HepG2 (cell line): Measurements from ENCODE around the gene TMEM150C. TPM values are rescaled to one million over a fixed set of nuclear protein-coding genes. Genes with fewer than 3 reads are reported as not detected.

Experiments used
- ATAC-seq: fragments of 200-7000 bp; cut with Tn5 transposase; 3 replicates; pipeline ENCODE4 v1.9.1; 2020; ENCODE audit warnings: mild to moderate bottlenecking, moderate library complexity
- BruUV-seq: library from RNA; stranded (reverse); fragments of 400-500 nt; replicated peaks from 2 replicates; lab custom pipeline; 2021; lab: Mats Ljungman, UMichigan
- CTCF ChIA-PET: fragments of 300-600 bp; formaldehyde crosslinking; extraction: SDS; loops from one replicate; lab custom pipeline; 2021; ENCODE audit warnings: low total read pairs, inconsistent platforms, low intra/inter-chr PET ratio; lab: Yijun Ruan, JAX
- POLR2A ChIA-PET: fragments of 350-600 bp; sonication (Branson Sonifier 250); formaldehyde crosslinking; loops from one replicate; lab custom pipeline; 2020; ENCODE audit warnings: antibody characterized with exemption, inconsistent platforms; lab: Yijun Ruan, JAX
- DNase-seq: peaks from one replicate; pipeline ENCODE4 v3.0.0-alpha.2; 2015; ENCODE audit warnings: low spot score
- FAIRE-seq: peaks from 3 replicates; lab custom pipeline; 2011; peaks lifted over from hg19 to GRCh38; lab: Jason Lieb, UNC
- H2AFZ ChIP-seq: one replicate; pipeline ENCODE4 v1.6.1; 2011; ENCODE audit warnings: low read length, inconsistent platforms
- H3K27ac ChIP-seq: fragments of 300-600 bp; 3 replicates; pipeline ENCODE4 v1.8.0; 2011; ENCODE audit warnings: mixed run types, mild to moderate bottlenecking, mixed read lengths, low read length, inconsistent platforms; ENCODE audit not compliant: insufficient read depth; ENCODE audit errors: extremely low read length
- H3K27me3 ChIP-seq, 2 experiments: fragments of 200-600 bp in 1 of 2; 2 replicates in 1 of 2; 3 replicates in 1 of 2; pipeline versions ENCODE4 v1.6.0 to v1.8.0; 2011; ENCODE audit warnings: low read length in 2 of 2, mild to moderate bottlenecking in 2 of 2, moderate library complexity in 2 of 2, inconsistent platforms in 1 of 2; ENCODE audit not compliant: insufficient read depth in 2 of 2, control insufficient read depth in 1 of 2
- H3K36me3 ChIP-seq, 2 experiments: fragments of 200-600 bp in 1 of 2; replicated peaks in 1 of 2; 2 replicates in 1 of 2; 3 replicates in 1 of 2; pipeline versions ENCODE4 v1.5.1 to v1.8.0; 2011; ENCODE audit warnings: low read length in 2 of 2, inconsistent platforms in 1 of 2; ENCODE audit not compliant: insufficient read depth in 2 of 2, control insufficient read depth in 1 of 2
- H3K4me1 ChIP-seq: 2 replicates; pipeline ENCODE4 v1.5.1; 2012; ENCODE audit warnings: low read length, inconsistent platforms; ENCODE audit not compliant: insufficient read depth
- H3K4me2 ChIP-seq: 2 replicates; pipeline ENCODE4 v1.6.0; 2011; ENCODE audit warnings: low read depth, low read length, inconsistent platforms
- H3K4me3 ChIP-seq, 3 experiments: fragments of 200-600 bp in 1 of 3; sonication (generic), shearing (Covaris generic) in 1 of 3; replicated peaks in 1 of 3; 2 replicates each; pipeline ENCODE4 v1.5.1; 2011 to 2016; ENCODE audit warnings: low read length in 3 of 3, inconsistent platforms in 2 of 3, low read depth in 2 of 3, mild to moderate bottlenecking in 2 of 3, control low read depth in 1 of 3, mixed read lengths in 1 of 3; ENCODE audit not compliant: insufficient read depth in 1 of 3
- H3K79me2 ChIP-seq: one replicate; pipeline ENCODE4 v1.6.1; 2011; ENCODE audit warnings: low read length, inconsistent platforms; ENCODE audit not compliant: insufficient read depth
- H3K9ac ChIP-seq: 2 replicates; pipeline ENCODE4 v1.6.0; 2011; ENCODE audit warnings: mild to moderate bottlenecking, low read depth, low read length, inconsistent platforms; ENCODE audit not compliant: insufficient read depth
- H3K9me3 ChIP-seq: 2 replicates; pipeline ENCODE4 v1.5.1; 2012; ENCODE audit warnings: mild to moderate bottlenecking, low read length
- H4K20me1 ChIP-seq: 2 replicates; pipeline ENCODE4 v1.6.0; 2011; ENCODE audit warnings: inconsistent platforms, mild to moderate bottlenecking, low read length, moderate library complexity; ENCODE audit not compliant: insufficient read depth
- HOXA3 ChIP-seq: sonication (generic); formaldehyde crosslinking; IDR thresholded peaks from 2 replicates; pipeline ENCODE4 v1.5.0; 2020; ENCODE audit warnings: missing genetic modification reagents
- JARID2 ChIP-seq: sonication (generic); formaldehyde crosslinking; IDR thresholded peaks from 2 replicates; pipeline ENCODE4 v1.8.1; 2023; ENCODE audit warnings: missing genetic modification reagents, inconsistent platforms; ENCODE audit not compliant: insufficient replicate concordance
- SOX13 ChIP-seq, 3 experiments: fragments of 450-650 bp in 1 of 3; sonication (generic) in 1 of 3; formaldehyde crosslinking in 1 of 3; IDR thresholded peaks in 2 of 3; conservative IDR thresholded peaks in 1 of 3; 2 replicates each; pipeline versions ENCODE4 v1.5.0 to v1.6.1; 2016 to 2020; ENCODE audit warnings: antibody characterized with exemption in 1 of 3, mild to moderate bottlenecking in 1 of 3, missing compliant biosample characterization in 1 of 3, missing genetic modification reagents in 1 of 3, moderate library complexity in 1 of 3
- SOX5 ChIP-seq: IDR thresholded peaks from 2 replicates; pipeline ENCODE4 v1.6.1; 2016; ENCODE audit warnings: borderline replicate concordance
- ZNF235 ChIP-seq: sonication (generic); formaldehyde crosslinking; IDR thresholded peaks from 2 replicates; pipeline ENCODE4 v1.8.1; 2023; ENCODE audit warnings: mild to moderate bottlenecking, missing genetic modification reagents, borderline replicate concordance
- ZNF354B ChIP-seq: sonication (generic); formaldehyde crosslinking; IDR thresholded peaks from 2 replicates; pipeline ENCODE4 v1.8.0; 2022; ENCODE audit warnings: mild to moderate bottlenecking, missing genetic modification reagents
- ZNF563 ChIP-seq: sonication (generic); formaldehyde crosslinking; IDR thresholded peaks from 2 replicates; pipeline ENCODE4 v1.8.0; 2022; ENCODE audit warnings: mild to moderate bottlenecking, moderate library complexity, missing genetic modification reagents
- ZSCAN12 ChIP-seq: sonication (generic); formaldehyde crosslinking; IDR thresholded peaks from 2 replicates; pipeline ENCODE4 v1.9.0; 2021; ENCODE audit warnings: mild to moderate bottlenecking, missing genetic modification reagents
- WGBS: methylation state at CpG from one replicate; pipeline ENCODE4 v1.1.6; 2017; ENCODE audit warnings: low lambda C conversion rate; 5-methylcytosine and 5-hydroxymethylcytosine counted together
- in situ Hi-C: cut with HindIII; loops from 2 replicates; pipeline ENCODE4 v1.10.0; 2017; ENCODE audit warnings: low pct_unique_long_range_greater_than_20kb; ENCODE audit not compliant: extremely low pct_ligation_motif_present
- intact Hi-C: fragments of 100-400 bp; cut with micrococcal nuclease; formaldehyde crosslinking; loops from one replicate; pipeline ENCODE4 v1.10.0; 2022; ENCODE audit not compliant: unreplicated experiment
- polyA plus RNA-seq, 8 experiments: library from polyadenylated mRNA; depleted of rRNA in 3 of 8; stranded (reverse) in 7 of 8; unstranded in 1 of 8; fragments of >200 nt; fragmentation: Illumina TruSeq in 4 of 8; extraction: Trizol in 4 of 8; gene quantifications; 2 replicates each; pipeline versions ENCODE4 v1.2.1 to v1.2.3, GENCODE V29; 2011 to 2016; ENCODE audit warnings: low read depth in 4 of 8, missing spikeins in 1 of 8, mixed read lengths in 1 of 8; ENCODE audit not compliant: insufficient read depth in 1 of 8
- total RNA-seq, 5 experiments: library from RNA; depleted of rRNA; stranded (reverse); fragments of >200 nt; fragmentation: Illumina TruSeq; extraction: Trizol; gene quantifications; 2 replicates each; pipeline ENCODE4 v1.2.3, GENCODE V29; 2016; ENCODE audit warnings: low read depth in 1 of 5

Gene TMEM150C
- total and polyA plus RNA-seq, 2 of the 13 experiments (the other 11 are each of a cell fraction or from before 2014, with no cell fraction given): 0.33 to 0.42 TPM

DNA sequence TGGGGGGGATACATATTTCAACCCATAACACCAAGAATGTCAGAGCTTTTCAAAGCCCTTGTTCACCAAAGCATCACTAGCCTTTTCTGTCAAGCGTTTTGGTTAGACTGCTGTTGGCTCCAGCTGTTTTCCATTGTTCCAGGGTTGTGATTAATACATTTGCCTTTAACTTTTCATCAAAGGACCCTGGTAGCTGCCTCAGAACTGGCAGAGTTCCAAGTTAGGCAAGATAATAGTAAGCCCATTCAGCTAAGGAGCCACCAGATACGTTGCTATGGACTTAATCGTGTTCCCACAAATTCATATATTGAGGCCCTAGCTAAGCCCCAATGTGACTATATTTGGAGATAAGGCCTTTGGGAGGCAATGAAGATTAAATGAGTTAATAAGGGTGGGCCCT lies 94.3 kb downstream of the TMEM150C start:
- Histone ChIP-seq H3K27me3 (no peaks in the 10 kb centered on the region), H3K4me2 (no peak overlapping the region), H2AFZ (no peak overlapping the region), H3K36me3 (no peaks in the 10 kb centered on the region; a peak in 1 of 5 replicates), H3K4me1 (peaks cover 13% of the 10 kb centered on the region), H3K9me3 (no peaks in the 10 kb centered on the region), H3K4me3 (no peak overlapping the region), H4K20me1 (no peaks in the 10 kb centered on the region), H3K79me2 (no peaks in the 10 kb centered on the region), H3K9ac (no peak overlapping the region), H3K27ac (no peak overlapping the region)
- no peak for FAIRE-seq
- ATAC-seq: peak; percentile 28
- TF ChIP-seq SOX5 (CRISPR knock-in tag): peak; percentile 11; the same call in 1 of the 2 replicates
- no peak for TF ChIP-seq JARID2
- no peak for TF ChIP-seq SOX13 (IDR thresholded peaks at IDR 0.05)
- TF ChIP-seq SOX13 (CRISPR knock-in tag; conservative IDR thresholded peaks at IDR 0.05 in 1 of 2, IDR thresholded peaks at IDR 0.05 in 1 of 2): peak in 1 of 2 experiments; percentile 47; a peak in 2 of 4 replicates
- ChIA-PET CTCF (no interaction called here), POLR2A (no interaction called here)
- BruUV-seq: no TSS peak
- peak; percentile 45 for DNase-seq
- intact Hi-C loops (no loop called here), in situ Hi-C loops (no loop called here)
- 31% methylated on average over 3 of the region's 3 CpGs for WGBS

DNA sequence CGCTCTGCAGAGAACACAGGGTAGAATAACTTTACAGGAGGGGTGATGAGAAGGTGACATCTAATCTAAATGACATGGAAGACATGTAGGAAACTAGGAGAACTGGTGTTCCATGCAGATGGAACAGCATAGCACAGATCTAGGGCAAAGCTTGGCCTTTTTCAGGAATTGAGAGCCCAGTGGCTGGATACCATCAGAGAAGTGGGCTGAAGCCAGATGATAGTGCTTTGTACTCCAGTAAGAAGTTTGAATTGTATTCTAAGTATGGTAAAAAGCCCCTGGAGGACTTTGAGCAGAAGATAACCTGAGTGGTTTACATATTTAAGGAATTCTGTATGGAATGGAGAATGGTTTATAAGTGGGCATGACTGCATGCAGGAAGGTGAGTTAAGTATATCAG lies 98.6 kb downstream of the TMEM150C start:
- TF ChIP-seq ZNF563 (CRISPR knock-in tag) (no peak), ZSCAN12 (CRISPR knock-in tag) (no peak), ZNF235 (no peak), ZNF354B (no peak), HOXA3 (CRISPR knock-in tag) (no peak)
- H3K4me1 ChIP-seq: peaks cover 12% of the 10 kb centered on the region
- no peak for DNase-seq
- H3K36me3 ChIP-seq: peaks cover 4 to 23% of the 10 kb centered on the region in 2 experiments; a peak in 3 of 5 replicates
- H2AFZ ChIP-seq: no peak overlapping the region
- FAIRE-seq: no peak
- no peak overlapping the region for H3K4me2 ChIP-seq
- no peaks in the 10 kb centered on the region for H3K27me3 ChIP-seq
- no peak overlapping the region for H3K4me3 ChIP-seq
- ATAC-seq: no peak
- H3K9me3 ChIP-seq: no peaks in the 10 kb centered on the region
- WGBS: 97% methylated on average over 1 of the region's 1 CpG
- ChIA-PET POLR2A (no interaction called here), CTCF (interaction anchor here (1.3 to 3.0 kb wide), 3 partner anchors 136 to 339 kb away, joined by 3 to 53 read pairs (median 17); no protein-coding TSS in a partner anchor)
- intact Hi-C loops: loop anchor here (5.0 kb wide), 2 partner anchors 99 to 114 kb away; partner anchors contain the start of gene TMEM150C
- H3K27ac ChIP-seq: no peak overlapping the region
- in situ Hi-C loops: loop anchor here (5.0 kb wide), 2 partner anchors 139 to 274 kb away; no protein-coding TSS in a partner anchor
- no peaks in the 10 kb centered on the region for H3K79me2 ChIP-seq
- H4K20me1 ChIP-seq: no peaks in the 10 kb centered on the region
- H3K9ac ChIP-seq: no peak overlapping the region
- no TSS peak for BruUV-seq
